ENCODE measurements around the gene CIZ1. TPM values are rescaled to one million over a fixed set of nuclear protein-coding genes. Genes with fewer than 3 reads are reported as not detected.

CIZ1 gene
- total RNA-seq, 1 donor from 2014 or later: 174 TPM

- peaks cover 3% of the 10 kb centered on the region for H3K9me3 Mint-ChIP-seq (ENCODE audit: unreplicated experiment)
- no peak for DNase-seq
- no peak overlapping the region for H3K4me3 Mint-ChIP-seq (ENCODE audit: unreplicated experiment)
- no peak for TF ChIP-seq CTCF (IDR thresholded peaks at IDR 0.05; ENCODE audit: partially characterized antibody, unreplicated experiment)
- peaks cover 7% of the 10 kb centered on the region for H3K4me1 Mint-ChIP-seq (ENCODE audit: low read depth, unreplicated experiment)
- no peaks in the 10 kb centered on the region for H3K36me3 Mint-ChIP-seq (ENCODE audit: unreplicated experiment)
- H3K27me3 Mint-ChIP-seq (ENCODE audit: unreplicated experiment): peaks cover 3% of the 10 kb centered on the region
- no peak overlapping the region for H3K27ac Mint-ChIP-seq (ENCODE audit: unreplicated experiment)
These were observed 75.0 kb downstream of the CIZ1 start for GRCh38 chr9:128116104-128117083.

Other genes with a start within 250 kb of the CIZ1 start
- 15.8 TPM for gene EEIG1, start 210.6 kb downstream of the CIZ1 start, total RNA-seq (ENCODE audit: unreplicated experiment)
- 6.2 TPM for gene NAIF1, start 124.3 kb downstream of the CIZ1 start, total RNA-seq (ENCODE audit: unreplicated experiment)
- gene SLC25A25, start 123.3 kb downstream of the CIZ1 start, total RNA-seq (ENCODE audit: unreplicated experiment): 33.0 TPM
- gene PTGES2, start 63.8 kb downstream of the CIZ1 start, total RNA-seq (ENCODE audit: unreplicated experiment): 85.1 TPM
- gene LCN2, start 42.1 kb downstream of the CIZ1 start, total RNA-seq (ENCODE audit: unreplicated experiment): not detected
- 147 TPM for gene BBLN, start 31.3 kb downstream of the CIZ1 start, total RNA-seq (ENCODE audit: unreplicated experiment)
- 276 TPM for gene DNM1, start 11.8 kb upstream of the CIZ1 start, total RNA-seq (ENCODE audit: unreplicated experiment)
- 78.3 TPM for gene GOLGA2, start 84.4 kb upstream of the CIZ1 start, total RNA-seq (ENCODE audit: unreplicated experiment)
- 13.7 TPM for gene SWI5, start 84.7 kb upstream of the CIZ1 start, total RNA-seq (ENCODE audit: unreplicated experiment)
- gene TRUB2, start 130.9 kb upstream of the CIZ1 start, total RNA-seq (ENCODE audit: unreplicated experiment): 30.0 TPM
- 35.8 TPM for gene COQ4, start 131.3 kb upstream of the CIZ1 start, total RNA-seq (ENCODE audit: unreplicated experiment)
- gene SLC27A4, start 149.0 kb upstream of the CIZ1 start, total RNA-seq (ENCODE audit: unreplicated experiment): 47.3 TPM
- 62.6 TPM for gene URM1, start 179.8 kb upstream of the CIZ1 start, total RNA-seq (ENCODE audit: unreplicated experiment)
- 56.1 TPM for gene CERCAM, start 229.3 kb upstream of the CIZ1 start, total RNA-seq (ENCODE audit: unreplicated experiment)